A673 (cell line): ENCODE results near the gene SH3RF3. TPM values are rescaled to one million over a fixed set of nuclear protein-coding genes. Genes with fewer than 3 reads are reported as not detected.

Experiments used
- BruUV-seq: library from RNA; stranded (reverse); fragments of 400-500 nt; replicated peaks from 2 replicates; lab custom pipeline; 2021; lab: Mats Ljungman, UMichigan
- CTCF ChIA-PET: fragments of 300-600 bp; sonication (Branson Sonifier 250); formaldehyde crosslinking; loops from one replicate; lab custom pipeline; 2022; ENCODE audit warnings: antibody characterized with exemption; lab: Charles Lee
- POLR2A ChIA-PET: fragments of 300-600 bp; sonication (Branson Sonifier 250); formaldehyde crosslinking; loops from one replicate; lab custom pipeline; 2022; ENCODE audit warnings: antibody characterized with exemption; ENCODE audit not compliant: low non-redundant PET; lab: Charles Lee
- DNase-seq: peaks from one replicate; pipeline ENCODE4 v3.0.0-alpha.2; 2015; ENCODE audit warnings: low spot score
- H3K27ac ChIP-seq: fragments of 200-600 bp; sonication (generic); 2 replicates; pipeline ENCODE4 v1.5.1; 2016; ENCODE audit warnings: mixed run types, low read depth, mild to moderate bottlenecking, mixed read lengths, antibody characterized with exemption, low read length; ENCODE audit not compliant: poor library complexity, severe bottlenecking
- H3K27me3 ChIP-seq: fragments of 200-600 bp; sonication (generic); replicated peaks from 2 replicates; pipeline ENCODE4 v1.6.1; 2017; ENCODE audit warnings: mixed run types, low read depth, mild to moderate bottlenecking, mixed read lengths, antibody characterized with exemption, low read length; ENCODE audit not compliant: insufficient read depth, poor library complexity
- H3K36me3 ChIP-seq: fragments of 200-600 bp; sonication (generic); 2 replicates; pipeline ENCODE4 v1.6.1; 2016; ENCODE audit warnings: mixed run types, mild to moderate bottlenecking, mixed read lengths, antibody characterized with exemption, low read length; ENCODE audit not compliant: insufficient read depth, poor library complexity, severe bottlenecking
- H3K4me1 ChIP-seq: fragments of 200-600 bp; sonication (generic); 2 replicates; pipeline ENCODE4 v1.6.1; 2017; ENCODE audit warnings: mixed run types, mild to moderate bottlenecking, mixed read lengths, antibody characterized with exemption, low read length; ENCODE audit not compliant: insufficient read depth, poor library complexity, severe bottlenecking
- H3K4me3 ChIP-seq: fragments of 200-600 bp; sonication (generic); 2 replicates; pipeline ENCODE4 v1.5.1; 2016; ENCODE audit warnings: low read depth, mixed run types, mild to moderate bottlenecking, mixed read lengths, low read length; ENCODE audit not compliant: poor library complexity, severe bottlenecking
- H3K9me3 ChIP-seq: fragments of 200-600 bp; sonication (generic); 2 replicates; pipeline ENCODE4 v1.6.1; 2016; ENCODE audit warnings: mixed run types, low read depth, mild to moderate bottlenecking, mixed read lengths, antibody characterized with exemption, low read length; ENCODE audit not compliant: poor library complexity, severe bottlenecking
- EZH2 ChIP-seq: fragments of 200-600 bp; sonication (generic); IDR thresholded peaks from 2 replicates; pipeline ENCODE4 v1.6.1; 2017; ENCODE audit warnings: borderline replicate concordance, low read depth, mild to moderate bottlenecking, mixed read lengths, antibody characterized with exemption, low read length; ENCODE audit not compliant: poor library complexity, severe bottlenecking
- intact Hi-C: fragments of 100-400 bp; cut with micrococcal nuclease; formaldehyde crosslinking; loops from one replicate; pipeline ENCODE4 v1.10.0; 2022; ENCODE audit not compliant: unreplicated experiment
- total RNA-seq: library from RNA; stranded (reverse); gene quantifications from 2 replicates; pipeline ENCODE4 v1.2.3, GENCODE V29; 2021
- TF ChIP-seq, protein P1 (sequence below): fragments of 300-800, 200-600 bp; sonication (generic); conservative IDR thresholded peaks from 2 replicates; pipeline ENCODE4 v1.5.1; 2017; ENCODE audit warnings: low read depth, mild to moderate bottlenecking, antibody characterized with exemption, low read length, moderate library complexity, mixed read lengths

The SH3RF3 gene
- total RNA-seq, 1 experiment from 2014 or later, result 0.15 TPM

DNA sequence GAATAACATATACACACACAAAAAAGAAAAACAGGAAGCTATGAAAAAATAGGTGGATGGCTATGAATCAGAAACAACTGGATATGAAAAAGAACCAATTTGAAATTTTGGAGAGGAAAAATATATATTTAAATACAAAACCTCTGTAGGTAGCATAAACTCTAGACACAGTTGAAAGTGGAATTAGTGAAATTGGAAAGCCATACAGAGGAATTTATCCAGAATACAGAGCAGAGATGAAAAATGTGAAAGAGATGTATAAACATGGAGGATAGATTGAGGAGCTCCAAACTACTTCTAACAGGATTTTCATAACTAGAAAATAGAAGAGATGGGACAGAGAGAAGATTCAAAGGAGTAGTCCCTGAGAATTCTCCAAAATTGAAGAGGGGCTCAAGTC is 315.9 kb downstream of the SH3RF3 start:
- no TSS peak for BruUV-seq
- H3K4me3 ChIP-seq, result no peak overlapping the region
- H3K27me3 ChIP-seq, result no peaks in the 10 kb centered on the region
- ChIA-PET CTCF (no interaction called here), POLR2A (no interaction called here)
- intact Hi-C loops, result no loop called here
- H3K36me3 ChIP-seq, result no peaks in the 10 kb centered on the region
- H3K4me1 ChIP-seq, result peaks cover 16% of the 10 kb centered on the region
- H3K9me3 ChIP-seq, result peaks cover 26% of the 10 kb centered on the region
- no peak for TF ChIP-seq EZH2
- TF ChIP-seq, protein P1, sequence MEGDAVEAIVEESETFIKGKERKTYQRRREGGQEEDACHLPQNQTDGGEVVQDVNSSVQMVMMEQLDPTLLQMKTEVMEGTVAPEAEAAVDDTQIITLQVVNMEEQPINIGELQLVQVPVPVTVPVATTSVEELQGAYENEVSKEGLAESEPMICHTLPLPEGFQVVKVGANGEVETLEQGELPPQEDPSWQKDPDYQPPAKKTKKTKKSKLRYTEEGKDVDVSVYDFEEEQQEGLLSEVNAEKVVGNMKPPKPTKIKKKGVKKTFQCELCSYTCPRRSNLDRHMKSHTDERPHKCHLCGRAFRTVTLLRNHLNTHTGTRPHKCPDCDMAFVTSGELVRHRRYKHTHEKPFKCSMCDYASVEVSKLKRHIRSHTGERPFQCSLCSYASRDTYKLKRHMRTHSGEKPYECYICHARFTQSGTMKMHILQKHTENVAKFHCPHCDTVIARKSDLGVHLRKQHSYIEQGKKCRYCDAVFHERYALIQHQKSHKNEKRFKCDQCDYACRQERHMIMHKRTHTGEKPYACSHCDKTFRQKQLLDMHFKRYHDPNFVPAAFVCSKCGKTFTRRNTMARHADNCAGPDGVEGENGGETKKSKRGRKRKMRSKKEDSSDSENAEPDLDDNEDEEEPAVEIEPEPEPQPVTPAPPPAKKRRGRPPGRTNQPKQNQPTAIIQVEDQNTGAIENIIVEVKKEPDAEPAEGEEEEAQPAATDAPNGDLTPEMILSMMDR, result no peak
- no peak overlapping the region for H3K27ac ChIP-seq
- DNase-seq, result no peak

DNA sequence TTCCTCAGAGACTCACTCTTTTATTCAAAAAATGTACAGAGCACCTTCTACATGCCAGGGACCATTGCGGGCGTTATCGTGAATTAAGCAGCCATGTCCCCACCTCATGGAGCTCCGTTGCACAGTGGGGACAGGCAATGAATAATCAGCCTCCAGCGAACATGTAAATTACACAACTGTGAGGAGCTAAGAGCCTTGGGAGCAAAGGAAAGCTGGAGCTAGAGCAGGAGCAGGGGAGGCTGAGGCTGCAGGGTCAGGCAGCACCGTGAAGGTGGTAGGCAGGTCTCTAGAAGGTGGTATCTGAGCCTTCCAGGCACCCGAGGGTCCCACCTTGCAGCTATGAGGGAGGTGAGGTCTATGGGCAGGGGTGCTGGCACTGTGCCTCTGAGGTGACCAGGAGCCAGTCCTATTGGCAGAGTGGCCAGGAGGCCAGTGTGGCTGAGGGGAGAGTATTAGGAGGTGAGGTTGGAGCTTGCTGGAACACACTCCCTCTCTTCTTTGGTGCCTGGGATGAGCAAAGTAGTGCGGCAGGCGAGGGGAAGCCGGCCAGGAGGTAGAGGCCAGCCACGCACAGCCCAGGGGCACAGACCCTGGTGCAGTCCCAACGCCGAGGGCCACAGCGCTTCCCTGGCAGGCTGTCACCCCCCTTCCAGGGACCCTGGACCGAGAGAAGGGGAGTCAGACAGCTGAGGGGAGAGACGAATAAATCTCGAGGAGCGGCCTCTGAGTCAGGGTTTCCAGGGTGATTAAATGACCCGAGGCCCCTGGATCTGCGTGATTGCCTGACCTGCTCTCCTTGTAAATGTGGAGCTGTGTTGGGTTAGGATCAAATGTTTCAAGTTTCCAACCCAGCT is 317.5 kb downstream of the SH3RF3 start:
- H3K27me3 ChIP-seq, result no peaks in the 10 kb centered on the region
- peaks cover 16% of the 10 kb centered on the region for H3K4me1 ChIP-seq
- no peak overlapping the region for H3K4me3 ChIP-seq
- H3K9me3 ChIP-seq, result peaks cover 20% of the 10 kb centered on the region
- ChIA-PET CTCF (interaction anchor here (0.7 to 0.8 kb wide), 2 partner anchors 64 to 862 kb away, joined by 3 to 5 read pairs; no protein-coding TSS in a partner anchor), POLR2A (no interaction called here)
- intact Hi-C loops, result no loop called here
- H3K27ac ChIP-seq, result no peak overlapping the region
- no peak for DNase-seq
- no TSS peak for BruUV-seq
- TF ChIP-seq, protein P1, result no peak
- TF ChIP-seq EZH2, result no peak
- H3K36me3 ChIP-seq, result no peaks in the 10 kb centered on the region

DNA sequence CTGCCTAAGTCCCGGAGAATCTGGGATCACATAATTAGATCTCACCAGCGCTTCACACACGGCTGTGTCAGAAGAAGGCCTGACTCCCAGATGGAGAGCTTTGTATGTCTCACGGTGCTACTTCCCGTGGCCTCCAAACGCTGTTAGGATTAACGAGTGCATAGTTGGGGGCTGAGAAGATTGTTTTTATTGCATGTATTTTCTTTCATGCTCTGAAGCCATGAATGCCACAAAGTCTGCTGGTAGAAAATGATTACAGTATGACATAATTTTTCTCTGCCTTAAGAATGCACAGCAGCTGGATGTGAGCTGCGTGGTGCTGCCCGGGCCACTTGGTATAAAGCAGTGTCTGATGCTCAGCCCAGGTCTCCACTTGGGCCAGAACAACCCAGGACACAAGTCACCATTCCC is 318.3 kb downstream of the SH3RF3 start:
- H3K9me3 ChIP-seq, result peaks cover 17% of the 10 kb centered on the region
- H3K36me3 ChIP-seq, result no peaks in the 10 kb centered on the region
- peak overlapping the region; percentile 15 for H3K27ac ChIP-seq
- H3K4me3 ChIP-seq, result no peak overlapping the region
- BruUV-seq, result no TSS peak
- DNase-seq, result peak; percentile 86
- intact Hi-C loops, result no loop called here
- peaks cover 16% of the 10 kb centered on the region for H3K4me1 ChIP-seq
- no peaks in the 10 kb centered on the region for H3K27me3 ChIP-seq
- ChIA-PET CTCF (interaction anchor here (0.7 to 0.8 kb wide), 2 partner anchors 63 to 862 kb away, joined by 3 to 5 read pairs; no protein-coding TSS in a partner anchor), POLR2A (no interaction called here)
- TF ChIP-seq, protein P1, result no peak
- TF ChIP-seq EZH2, result no peak
